Islet precursor cell (in vitro differentiated cells): ENCODE data around the gene SWT1.
A peak's percentile ranks its signal among the peaks of the same experiment; 100 is the strongest.
"Not testable (repeated sequence)": the region's sequence is repeated elsewhere in the genome, so short reads cannot be mapped to it uniquely, and the experiment has no call there.

Source experiments
- DNase-seq: peaks from one replicate; pipeline ENCODE4 v3.0.0-alpha.2; 2018

SWT1 gene

GRCh38 chr1:185252404-185252803 is 95.4 kb downstream of the SWT1 start:
- not testable (repeated sequence) for DNase-seq

- not testable (repeated sequence) for DNase-seq
Measured at GRCh38 chr1:185255595-185255994, 98.6 kb downstream of the SWT1 start.

GRCh38 chr1:185257116-185257949 is 100.4 kb downstream of the SWT1 start:
- not testable (repeated sequence) for DNase-seq

GRCh38 chr1:185257950-185258208 is 100.9 kb downstream of the SWT1 start:
- no peak for DNase-seq

GRCh38 chr1:185258676-185259075 is 101.7 kb downstream of the SWT1 start:
- no peak for DNase-seq

GRCh38 chr1:185260611-185261010 is 103.6 kb downstream of the SWT1 start:
- DNase-seq, result no peak

GRCh38 chr1:185262151-185262550 is 105.2 kb downstream of the SWT1 start:
- DNase-seq, result no peak

- no peak for DNase-seq
Measured at GRCh38 chr1:185263292-185263691, 106.3 kb downstream of the SWT1 start.

- no peak for DNase-seq
Measured at GRCh38 chr1:185263780-185264179, 106.8 kb downstream of the SWT1 start.

GRCh38 chr1:185265314-185265713 is 108.3 kb downstream of the SWT1 start:
- no peak for DNase-seq

GRCh38 chr1:185267301-185267700 is 110.3 kb downstream of the SWT1 start:
- no peak for DNase-seq

GRCh38 chr1:185267701-185268100 is 110.7 kb downstream of the SWT1 start:
- no peak for DNase-seq

- DNase-seq, result no peak
Measured at GRCh38 chr1:185268352-185268751, 111.4 kb downstream of the SWT1 start.

GRCh38 chr1:185271921-185272320 is 115.0 kb downstream of the SWT1 start:
- no peak for DNase-seq

GRCh38 chr1:185279571-185279970 is 122.6 kb downstream of the SWT1 start:
- DNase-seq, result no peak

- no peak for DNase-seq
Measured at GRCh38 chr1:185280589-185280988, 123.6 kb downstream of the SWT1 start.

GRCh38 chr1:185281245-185281644 is 124.3 kb downstream of the SWT1 start:
- no peak for DNase-seq

GRCh38 chr1:185284116-185284515 is 127.1 kb downstream of the SWT1 start:
- no peak for DNase-seq

- DNase-seq, result peak; percentile 89
Measured at GRCh38 chr1:185284533-185285276, 127.7 kb downstream of the SWT1 start.

GRCh38 chr1:185287451-185287850 is 130.5 kb downstream of the SWT1 start:
- no peak for DNase-seq

- no peak for DNase-seq
Measured at GRCh38 chr1:185288435-185288834, 131.5 kb downstream of the SWT1 start.

GRCh38 chr1:185289880-185290279 is 132.9 kb downstream of the SWT1 start:
- no peak for DNase-seq

GRCh38 chr1:185291159-185291558 is 134.2 kb downstream of the SWT1 start:
- no peak for DNase-seq

- DNase-seq, result no peak
Measured at GRCh38 chr1:185291652-185292051, 134.7 kb downstream of the SWT1 start.

GRCh38 chr1:185292237-185292636 is 135.3 kb downstream of the SWT1 start:
- DNase-seq, result peak; percentile 66
